Measurements from ENCODE around the gene FGFR4. TPM values are rescaled to one million over a fixed set of nuclear protein-coding genes. Genes with fewer than 3 reads are reported as not detected.

FGFR4 gene
- total and polyA plus RNA-seq, 2 experiments from 2014 or later: 43.4 to 150 TPM

GRCh38 chr5:177098470-177099141, 11.9 kb downstream of the FGFR4 start:
- no peaks in the 10 kb centered on the region for H3K36me3 ChIP-seq (ENCODE audit: insufficient read depth)
- Mint-ChIP-seq H3K4me1 (peaks cover 19% of the 10 kb centered on the region), H3K27me3 (ENCODE audit: insufficient read depth, low read depth, poor library complexity) (peaks cover 12% of the 10 kb centered on the region), H3K4me3 (peak overlapping the region; percentile 15; the same call in 1 of the 3 replicates), H3K27ac (peak overlapping the region; percentile 74; the same call in 1 of the 2 replicates), H3K36me3 (ENCODE audit: low read depth) (peaks cover 17% of the 10 kb centered on the region; the same call in 2 of the 3 replicates), H3K9me3 (no peaks in the 10 kb centered on the region)
- peaks cover 18% of the 10 kb centered on the region for H3K4me1 ChIP-seq (ENCODE audit: insufficient read depth)
- no peaks in the 10 kb centered on the region for H3K27me3 ChIP-seq (ENCODE audit: insufficient read depth)
- H2AFZ ChIP-seq: no peak overlapping the region
- H3K4me3 ChIP-seq: no peak overlapping the region
- H4K20me1 ChIP-seq (replicated peaks; ENCODE audit: insufficient read depth): peaks cover under 1% of the 10 kb centered on the region; the same call in 1 of the 2 replicates
- H3K27ac ChIP-seq (ENCODE audit: low read depth): peak overlapping the region; percentile 53; the same call in 1 of the 2 replicates
- no peak for DNase-seq (ENCODE audit: low spot score)
- H3K9me2 ChIP-seq (ENCODE audit: insufficient read depth): no peaks in the 10 kb centered on the region
- no peak overlapping the region for H3K4me2 ChIP-seq
- 0 out of 2 replicates have a peak, but pooled peaks cover 5% of the 10 kb centered on the region for H3F3A ChIP-seq (replicated peaks; ENCODE audit: low read depth)
- ATAC-seq: peak; percentile 12
- no peaks in the 10 kb centered on the region for H3K79me2 ChIP-seq (replicated peaks; ENCODE audit: insufficient read depth)
- TF ChIP-seq CREB1 (CRISPR knock-in tag; IDR thresholded peaks at IDR 0.05; ENCODE audit: low read depth) (no peak), EZH2phosphoT487 (IDR thresholded peaks at IDR 0.05; ENCODE audit: unreplicated experiment) (no peak), STAT1 (IDR thresholded peaks at IDR 0.05; ENCODE audit: unreplicated experiment) (no peak), JUNB (IDR thresholded peaks at IDR 0.05; ENCODE audit: unreplicated experiment) (no peak), ETS1 (IDR thresholded peaks at IDR 0.05) (no peak), NANOG (IDR thresholded peaks at IDR 0.05; ENCODE audit: borderline replicate concordance) (no peak), ZNF331 (CRISPR knock-in tag; IDR thresholded peaks at IDR 0.05; ENCODE audit: low read depth) (no peak), POLR2AphosphoS5 (IDR thresholded peaks at IDR 0.05; ENCODE audit: low read depth) (no peak)
- TF ChIP-seq, protein P1, sequence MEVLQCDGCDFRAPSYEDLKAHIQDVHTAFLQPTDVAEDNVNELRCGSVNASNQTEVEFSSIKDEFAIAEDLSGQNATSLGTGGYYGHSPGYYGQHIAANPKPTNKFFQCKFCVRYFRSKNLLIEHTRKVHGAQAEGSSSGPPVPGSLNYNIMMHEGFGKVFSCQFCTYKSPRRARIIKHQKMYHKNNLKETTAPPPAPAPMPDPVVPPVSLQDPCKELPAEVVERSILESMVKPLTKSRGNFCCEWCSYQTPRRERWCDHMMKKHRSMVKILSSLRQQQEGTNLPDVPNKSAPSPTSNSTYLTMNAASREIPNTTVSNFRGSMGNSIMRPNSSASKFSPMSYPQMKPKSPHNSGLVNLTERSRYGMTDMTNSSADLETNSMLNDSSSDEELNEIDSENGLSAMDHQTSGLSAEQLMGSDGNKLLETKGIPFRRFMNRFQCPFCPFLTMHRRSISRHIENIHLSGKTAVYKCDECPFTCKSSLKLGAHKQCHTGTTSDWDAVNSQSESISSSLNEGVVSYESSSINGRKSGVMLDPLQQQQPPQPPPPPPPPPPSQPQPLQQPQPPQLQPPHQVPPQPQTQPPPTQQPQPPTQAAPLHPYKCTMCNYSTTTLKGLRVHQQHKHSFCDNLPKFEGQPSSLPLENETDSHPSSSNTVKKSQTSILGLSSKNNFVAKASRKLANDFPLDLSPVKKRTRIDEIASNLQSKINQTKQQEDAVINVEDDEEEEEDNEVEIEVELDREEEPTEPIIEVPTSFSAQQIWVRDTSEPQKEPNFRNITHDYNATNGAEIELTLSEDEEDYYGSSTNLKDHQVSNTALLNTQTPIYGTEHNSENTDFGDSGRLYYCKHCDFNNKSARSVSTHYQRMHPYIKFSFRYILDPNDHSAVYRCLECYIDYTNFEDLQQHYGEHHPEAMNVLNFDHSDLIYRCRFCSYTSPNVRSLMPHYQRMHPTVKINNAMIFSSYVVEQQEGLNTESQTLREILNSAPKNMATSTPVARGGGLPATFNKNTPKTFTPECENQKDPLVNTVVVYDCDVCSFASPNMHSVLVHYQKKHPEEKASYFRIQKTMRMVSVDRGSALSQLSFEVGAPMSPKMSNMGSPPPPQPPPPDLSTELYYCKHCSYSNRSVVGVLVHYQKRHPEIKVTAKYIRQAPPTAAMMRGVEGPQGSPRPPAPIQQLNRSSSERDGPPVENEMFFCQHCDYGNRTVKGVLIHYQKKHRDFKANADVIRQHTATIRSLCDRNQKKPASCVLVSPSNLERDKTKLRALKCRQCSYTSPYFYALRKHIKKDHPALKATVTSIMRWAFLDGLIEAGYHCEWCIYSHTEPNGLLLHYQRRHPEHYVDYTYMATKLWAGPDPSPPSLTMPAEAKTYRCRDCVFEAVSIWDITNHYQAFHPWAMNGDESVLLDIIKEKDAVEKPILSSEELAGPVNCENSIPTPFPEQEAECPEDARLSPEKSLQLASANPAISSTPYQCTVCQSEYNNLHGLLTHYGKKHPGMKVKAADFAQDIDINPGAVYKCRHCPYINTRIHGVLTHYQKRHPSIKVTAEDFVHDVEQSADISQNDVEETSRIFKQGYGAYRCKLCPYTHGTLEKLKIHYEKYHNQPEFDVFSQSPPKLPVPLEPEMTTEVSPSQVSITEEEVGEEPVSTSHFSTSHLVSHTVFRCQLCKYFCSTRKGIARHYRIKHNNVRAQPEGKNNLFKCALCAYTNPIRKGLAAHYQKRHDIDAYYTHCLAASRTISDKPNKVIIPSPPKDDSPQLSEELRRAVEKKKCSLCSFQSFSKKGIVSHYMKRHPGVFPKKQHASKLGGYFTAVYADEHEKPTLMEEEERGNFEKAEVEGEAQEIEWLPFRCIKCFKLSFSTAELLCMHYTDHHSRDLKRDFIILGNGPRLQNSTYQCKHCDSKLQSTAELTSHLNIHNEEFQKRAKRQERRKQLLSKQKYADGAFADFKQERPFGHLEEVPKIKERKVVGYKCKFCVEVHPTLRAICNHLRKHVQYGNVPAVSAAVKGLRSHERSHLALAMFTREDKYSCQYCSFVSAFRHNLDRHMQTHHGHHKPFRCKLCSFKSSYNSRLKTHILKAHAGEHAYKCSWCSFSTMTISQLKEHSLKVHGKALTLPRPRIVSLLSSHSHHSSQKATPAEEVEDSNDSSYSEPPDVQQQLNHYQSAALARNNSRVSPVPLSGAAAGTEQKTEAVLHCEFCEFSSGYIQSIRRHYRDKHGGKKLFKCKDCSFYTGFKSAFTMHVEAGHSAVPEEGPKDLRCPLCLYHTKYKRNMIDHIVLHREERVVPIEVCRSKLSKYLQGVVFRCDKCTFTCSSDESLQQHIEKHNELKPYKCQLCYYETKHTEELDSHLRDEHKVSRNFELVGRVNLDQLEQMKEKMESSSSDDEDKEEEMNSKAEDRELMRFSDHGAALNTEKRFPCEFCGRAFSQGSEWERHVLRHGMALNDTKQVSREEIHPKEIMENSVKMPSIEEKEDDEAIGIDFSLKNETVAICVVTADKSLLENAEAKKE (CRISPR knock-in tag; IDR thresholded peaks at IDR 0.05): no peak
- TF ChIP-seq, protein P2, sequence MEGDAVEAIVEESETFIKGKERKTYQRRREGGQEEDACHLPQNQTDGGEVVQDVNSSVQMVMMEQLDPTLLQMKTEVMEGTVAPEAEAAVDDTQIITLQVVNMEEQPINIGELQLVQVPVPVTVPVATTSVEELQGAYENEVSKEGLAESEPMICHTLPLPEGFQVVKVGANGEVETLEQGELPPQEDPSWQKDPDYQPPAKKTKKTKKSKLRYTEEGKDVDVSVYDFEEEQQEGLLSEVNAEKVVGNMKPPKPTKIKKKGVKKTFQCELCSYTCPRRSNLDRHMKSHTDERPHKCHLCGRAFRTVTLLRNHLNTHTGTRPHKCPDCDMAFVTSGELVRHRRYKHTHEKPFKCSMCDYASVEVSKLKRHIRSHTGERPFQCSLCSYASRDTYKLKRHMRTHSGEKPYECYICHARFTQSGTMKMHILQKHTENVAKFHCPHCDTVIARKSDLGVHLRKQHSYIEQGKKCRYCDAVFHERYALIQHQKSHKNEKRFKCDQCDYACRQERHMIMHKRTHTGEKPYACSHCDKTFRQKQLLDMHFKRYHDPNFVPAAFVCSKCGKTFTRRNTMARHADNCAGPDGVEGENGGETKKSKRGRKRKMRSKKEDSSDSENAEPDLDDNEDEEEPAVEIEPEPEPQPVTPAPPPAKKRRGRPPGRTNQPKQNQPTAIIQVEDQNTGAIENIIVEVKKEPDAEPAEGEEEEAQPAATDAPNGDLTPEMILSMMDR (conservative IDR thresholded peaks at IDR 0.05; ENCODE audit: low read depth in 2 of 2): no peak

Measured in GM23338 (cell line).